Endothelial cell of umbilical vein (primary cell): ENCODE measurements around the gene VIPR2. TPM values are rescaled to one million over a fixed set of nuclear protein-coding genes. Genes with fewer than 3 reads are reported as not detected.

Experiments
- BruUV-seq: library from RNA; stranded (reverse); fragments of 400-500 nt; replicated peaks from 2 replicates; lab custom pipeline; 2021; lab: Mats Ljungman, UMichigan
- CTCF ChIA-PET: fragments of 300-600, 350-600 bp; sonication (Branson Sonifier 250); formaldehyde crosslinking; loops from one replicate; lab custom pipeline; 2021; ENCODE audit warnings: antibody characterized with exemption, inconsistent platforms; lab: Charles Lee
- POLR2A ChIA-PET: fragments of 300-600, 350-600 bp; sonication (Branson Sonifier 250); formaldehyde crosslinking; loops from one replicate; lab custom pipeline; 2021; ENCODE audit warnings: antibody characterized with exemption, inconsistent platforms; lab: Charles Lee
- DNase-seq: peaks from one replicate; pipeline ENCODE4 v3.0.0-alpha.2; 2011; ENCODE audit warnings: low read depth, low spot score
- FAIRE-seq: peaks from 2 replicates; lab custom pipeline; 2011; peaks lifted over from hg19 to GRCh38; lab: Jason Lieb, UNC
- H2AFZ ChIP-seq: 2 replicates; pipeline ENCODE4 v1.6.0; 2012; ENCODE audit warnings: low read depth, low read length, control low read depth, inconsistent platforms
- H3K27ac ChIP-seq: 2 replicates; pipeline ENCODE4 v1.5.1; 2011; ENCODE audit warnings: low read depth, mild to moderate bottlenecking, control low read depth, low read length, moderate library complexity; ENCODE audit not compliant: insufficient read depth
- H3K27me3 ChIP-seq, 2 experiments: 2 replicates each; pipeline versions ENCODE4 v1.6.0 to v1.6.1; 2011; ENCODE audit warnings: low read length in 2 of 2, mixed read lengths in 1 of 2; ENCODE audit not compliant: control insufficient read depth in 2 of 2, insufficient read depth in 2 of 2
- H3K36me3 ChIP-seq, 2 experiments: 2 replicates in 1 of 2; 3 replicates in 1 of 2; pipeline ENCODE4 v1.5.1; 2011; ENCODE audit warnings: low read length in 2 of 2, mild to moderate bottlenecking in 1 of 2, moderate library complexity in 1 of 2; ENCODE audit not compliant: control insufficient read depth in 2 of 2, insufficient read depth in 2 of 2; ENCODE audit errors: extremely low read depth in 1 of 2
- H3K4me1 ChIP-seq: 3 replicates; pipeline ENCODE4 v1.5.1; 2011; ENCODE audit warnings: mild to moderate bottlenecking, low read length; ENCODE audit not compliant: control insufficient read depth, insufficient read depth; ENCODE audit errors: extremely low read depth
- H3K4me2 ChIP-seq: 2 replicates; pipeline ENCODE4 v1.6.1; 2011; ENCODE audit warnings: low read length, control low read depth, mixed read lengths; ENCODE audit not compliant: insufficient read depth
- H3K4me3 ChIP-seq, 3 experiments: fragments of 200-600 bp in 1 of 3; sonication (generic), shearing (Covaris generic) in 1 of 3; replicated peaks in 1 of 3; 2 replicates each; pipeline ENCODE4 v1.5.1; 2011 to 2016; ENCODE audit warnings: control low read depth in 3 of 3, low read length in 3 of 3, mild to moderate bottlenecking in 2 of 3, inconsistent platforms in 1 of 3, low read depth in 1 of 3, moderate library complexity in 1 of 3; ENCODE audit not compliant: insufficient read depth in 1 of 3
- H3K79me2 ChIP-seq: 2 replicates; pipeline ENCODE4 v1.6.0; 2012; ENCODE audit warnings: low read length, inconsistent platforms; ENCODE audit not compliant: control insufficient read depth, insufficient read depth
- H3K9ac ChIP-seq: replicated peaks from 2 replicates; pipeline ENCODE3; 2011; ENCODE audit warnings: low read length, control low read depth; ENCODE audit not compliant: insufficient read depth; ENCODE audit errors: extremely low read depth
- H3K9me1 ChIP-seq: replicated peaks from 3 replicates; pipeline ENCODE4 v1.6.0; 2011; ENCODE audit warnings: mild to moderate bottlenecking, low read length; ENCODE audit not compliant: control insufficient read depth, insufficient read depth; ENCODE audit errors: extremely low read depth
- H3K9me3 ChIP-seq: replicated peaks from 2 replicates; pipeline ENCODE4 v1.5.1; 2012; ENCODE audit warnings: low read length, inconsistent platforms; ENCODE audit not compliant: control insufficient read depth, insufficient read depth
- H4K20me1 ChIP-seq: replicated peaks from 2 replicates; pipeline ENCODE3; 2011; ENCODE audit warnings: mild to moderate bottlenecking, low read length; ENCODE audit not compliant: control insufficient read depth, insufficient read depth; ENCODE audit errors: extremely low read depth
- CTCF ChIP-seq, 2 donors: IDR thresholded peaks; 1 replicate in 1 of 2; 2 replicates in 1 of 2; pipeline ENCODE4 v1.5.1; 2011; ENCODE audit warnings: low read length in 2 of 2, mild to moderate bottlenecking in 2 of 2, moderate library complexity in 2 of 2, control low read depth in 1 of 2, inconsistent platforms in 1 of 2, low read depth in 1 of 2; ENCODE audit not compliant: insufficient read depth in 1 of 2; ENCODE audit errors: extremely low read depth in 1 of 2
- FOS ChIP-seq: IDR thresholded peaks from 2 replicates; pipeline ENCODE4 v1.6.1; 2011; ENCODE audit warnings: mild to moderate bottlenecking, low read length, moderate library complexity, borderline replicate concordance; ENCODE audit not compliant: insufficient read depth
- GATA2 ChIP-seq: IDR thresholded peaks from 2 replicates; pipeline ENCODE4 v1.7.0; 2011; ENCODE audit warnings: low read depth, mild to moderate bottlenecking, moderate library complexity, mixed read lengths, low read length; ENCODE audit not compliant: insufficient read length, insufficient read depth
- JUN ChIP-seq: IDR thresholded peaks from 2 replicates; pipeline ENCODE4 v1.6.1; 2011; ENCODE audit warnings: borderline replicate concordance, low read depth; ENCODE audit not compliant: insufficient read length, insufficient read depth
- MYC ChIP-seq: IDR thresholded peaks from one replicate; pipeline ENCODE4 v1.6.1; 2011; ENCODE audit warnings: mild to moderate bottlenecking, low read depth, low read length
- POLR2A ChIP-seq: IDR thresholded peaks from 2 replicates; pipeline ENCODE4 v1.6.1; 2012; ENCODE audit warnings: low read depth, mild to moderate bottlenecking, control low read depth, low read length
- dilution Hi-C: fragments of 300-500 bp; cut with MboI; formaldehyde crosslinking; loops from one replicate; pipeline ENCODE4 v1.15.0; 2019; ENCODE audit warnings: low sequenced_read_pairs; ENCODE audit not compliant: extremely low pct_ligation_motif_present
- intact Hi-C: fragments of 100-400 bp; cut with micrococcal nuclease; formaldehyde crosslinking; loops from one replicate; pipeline ENCODE4 v1.10.0; 2022
- polyA plus RNA-seq, 4 experiments: library from polyadenylated mRNA; depleted of rRNA in 3 of 4; stranded (reverse) in 3 of 4; unstranded in 1 of 4; fragments of >200 nt; gene quantifications; 2 replicates each; pipeline versions ENCODE4 v1.2.1 to v1.2.3, GENCODE V29; 2011 to 2012; ENCODE audit warnings: missing spikeins in 1 of 4
- total RNA-seq: library from RNA; stranded (reverse); gene quantifications from 2 replicates; pipeline ENCODE4 v1.2.3, GENCODE V29; 2021

The VIPR2 gene
- total and polyA plus RNA-seq, 2 donors (not counting 3 experiments of a cell fraction or from before 2014, with no cell fraction given) = not detected

- FAIRE-seq (no peak), DNase-seq (no peak)
- no peak overlapping the region for H3K27ac ChIP-seq
- no peaks in the 10 kb centered on the region for H3K9me1 ChIP-seq
- ChIA-PET POLR2A (no interaction called here), CTCF (no interaction called here)
- no peaks in the 10 kb centered on the region for H3K27me3 ChIP-seq
- TF ChIP-seq GATA2 (no peak), FOS (no peak), JUN (no peak), CTCF (IDR thresholded peaks at IDR 0.05; ENCODE audit: extremely low read depth in 1 of 2, insufficient read depth in 1 of 2, low read depth in 1 of 2, low read length in 2 of 2) (no peak), MYC (no peak), POLR2A (no peak)
- no peak overlapping the region for H3K4me2 ChIP-seq
- no peak overlapping the region for H3K9ac ChIP-seq
- no peaks in the 10 kb centered on the region for H4K20me1 ChIP-seq
- no peaks in the 10 kb centered on the region for H3K9me3 ChIP-seq
- H2AFZ ChIP-seq = no peak overlapping the region
- no peaks in the 10 kb centered on the region for H3K36me3 ChIP-seq
- intact Hi-C loops = no loop called here
- H3K4me3 ChIP-seq = no peak overlapping the region
- H3K79me2 ChIP-seq = no peaks in the 10 kb centered on the region
- H3K4me1 ChIP-seq = no peaks in the 10 kb centered on the region
- no TSS peak for BruUV-seq
- dilution Hi-C loops = no loop called here
Measured at GRCh38 chr7:159023206-159023605, 121.5 kb downstream of the VIPR2 start.
